NT2/D1 (cell line): Measurements from ENCODE around the gene NXF2B.
"Not testable (repeated sequence)": the region's sequence is repeated elsewhere in the genome, so short reads cannot be mapped to it uniquely, and the experiment has no call there.

Source experiments
- SUZ12 ChIP-seq: IDR thresholded peaks from 2 replicates; pipeline ENCODE4 v1.6.1; 2011; ENCODE audit not compliant: insufficient read length, insufficient read depth; ENCODE audit errors: extremely low read depth
- ZNF274 ChIP-seq: IDR thresholded peaks from 2 replicates; pipeline ENCODE4 v1.6.1; 2011; ENCODE audit warnings: mild to moderate bottlenecking, low read depth, low read length

- TF ChIP-seq SUZ12, ZNF274: not testable (repeated sequence)
Measured at GRCh38 chrX:102458615-102459014, 18.8 kb upstream of the NXF2B start.
